ENCODE data around the gene SPATA13. TPM values are rescaled to one million over a fixed set of nuclear protein-coding genes. Genes with fewer than 3 reads are reported as not detected.

The SPATA13 gene
- total RNA-seq, 1 experiment from 2014 or later: 28.7 TPM

GRCh38 chr13:24212674-24213073, 52.2 kb downstream of the SPATA13 start:
- Histone ChIP-seq H3K9me3 (ENCODE audit: insufficient read depth, low read depth) (no peaks in the 10 kb centered on the region), H3K9me2 (ENCODE audit: insufficient read depth) (no peaks in the 10 kb centered on the region), H3K79me2 (ENCODE audit: low read depth) (peaks cover 26% of the 10 kb centered on the region), H3F3A (ENCODE audit: insufficient read depth, low read depth) (0 out of 2 replicates have a peak, but pooled peaks cover 2% of the 10 kb centered on the region), H3K4me3 (no peak overlapping the region), H3K36me3 (ENCODE audit: low read depth) (no peaks in the 10 kb centered on the region; the same call in 1 of the 2 replicates), H3K27me3 (ENCODE audit: insufficient read depth, low read depth) (no peaks in the 10 kb centered on the region), H4K20me1 (ENCODE audit: insufficient read depth) (no peaks in the 10 kb centered on the region; the same call in 1 of the 2 replicates), H3K27ac (no peak overlapping the region), H3K4me2 (no peak overlapping the region), H3K4me1 (replicated peaks; ENCODE audit: insufficient read depth) (peaks cover 12% of the 10 kb centered on the region), H2AFZ (no peak overlapping the region)
- intact Hi-C loops (cut with micrococcal nuclease; ENCODE audit: unreplicated experiment): no loop called here
- TF ChIP-seq CTCF (conservative IDR thresholded peaks at IDR 0.05) (no peak), EZH2 (IDR thresholded peaks at IDR 0.05; ENCODE audit: low read depth) (no peak)
- POLR2A ChIA-PET (ENCODE audit: unreplicated experiment): no interaction called here
- DNase-seq: no peak
- no TSS peak for BruUV-seq (replicated peaks)
- CTCF ChIA-PET: no interaction called here

- H3K9me3 ChIP-seq (ENCODE audit: insufficient read depth, low read depth): no peaks in the 10 kb centered on the region
- no peak overlapping the region for H3K4me2 ChIP-seq
- H3K36me3 ChIP-seq (ENCODE audit: low read depth): no peaks in the 10 kb centered on the region; the same call in 1 of the 2 replicates
- ChIA-PET CTCF (no interaction called here), POLR2A (ENCODE audit: unreplicated experiment) (no interaction called here)
- H3K27me3 ChIP-seq (ENCODE audit: insufficient read depth, low read depth): no peaks in the 10 kb centered on the region
- peaks cover 8% of the 10 kb centered on the region for H3F3A ChIP-seq (ENCODE audit: insufficient read depth, low read depth)
- H3K9me2 ChIP-seq (ENCODE audit: insufficient read depth): no peaks in the 10 kb centered on the region
- H3K4me3 ChIP-seq: no peak overlapping the region
- H2AFZ ChIP-seq: no peak overlapping the region
- TF ChIP-seq CTCF (conservative IDR thresholded peaks at IDR 0.05) (no peak), EZH2 (IDR thresholded peaks at IDR 0.05; ENCODE audit: low read depth) (no peak)
- H3K79me2 ChIP-seq (ENCODE audit: low read depth): peaks cover 23% of the 10 kb centered on the region
- no peaks in the 10 kb centered on the region; the same call in 1 of the 2 replicates for H4K20me1 ChIP-seq (ENCODE audit: insufficient read depth)
- DNase-seq: no peak
- intact Hi-C loops (cut with micrococcal nuclease; ENCODE audit: unreplicated experiment): no loop called here
- H3K4me1 ChIP-seq (replicated peaks; ENCODE audit: insufficient read depth): peaks cover 17% of the 10 kb centered on the region
- H3K27ac ChIP-seq: no peak overlapping the region
- BruUV-seq (replicated peaks): no TSS peak
Measured at GRCh38 chr13:24213932-24214331, 53.4 kb downstream of the SPATA13 start.

- no peaks in the 10 kb centered on the region; the same call in 1 of the 2 replicates for H3K36me3 ChIP-seq (ENCODE audit: low read depth)
- H3K4me3 ChIP-seq: no peak overlapping the region
- TF ChIP-seq EZH2 (IDR thresholded peaks at IDR 0.05; ENCODE audit: low read depth) (no peak), CTCF (conservative IDR thresholded peaks at IDR 0.05) (no peak)
- H3K27me3 ChIP-seq (ENCODE audit: insufficient read depth, low read depth): no peaks in the 10 kb centered on the region
- no peaks in the 10 kb centered on the region for H3K9me2 ChIP-seq (ENCODE audit: insufficient read depth)
- peaks cover 14% of the 10 kb centered on the region for H3F3A ChIP-seq (ENCODE audit: insufficient read depth, low read depth)
- BruUV-seq (replicated peaks): no TSS peak
- no peak for DNase-seq
- no peak overlapping the region for H2AFZ ChIP-seq
- peaks cover 17% of the 10 kb centered on the region for H3K79me2 ChIP-seq (ENCODE audit: low read depth)
- POLR2A ChIA-PET (ENCODE audit: unreplicated experiment): no interaction called here
- CTCF ChIA-PET: no interaction called here
- H3K9me3 ChIP-seq (ENCODE audit: insufficient read depth, low read depth): no peaks in the 10 kb centered on the region
- no peak overlapping the region for H3K27ac ChIP-seq
- H3K4me1 ChIP-seq (replicated peaks; ENCODE audit: insufficient read depth): peaks cover 19% of the 10 kb centered on the region
- H4K20me1 ChIP-seq (ENCODE audit: insufficient read depth): no peaks in the 10 kb centered on the region; the same call in 1 of the 2 replicates
- no peak overlapping the region for H3K4me2 ChIP-seq
- intact Hi-C loops (cut with micrococcal nuclease; ENCODE audit: unreplicated experiment): no loop called here
Measured at GRCh38 chr13:24214528-24214927, 54.0 kb downstream of the SPATA13 start.

Measured in PC-9 (cell line).